ENCODE measurements around the gene ASIC3.
A peak's percentile ranks its signal among the peaks of the same experiment; 100 is the strongest.

Gene ASIC3

DNA sequence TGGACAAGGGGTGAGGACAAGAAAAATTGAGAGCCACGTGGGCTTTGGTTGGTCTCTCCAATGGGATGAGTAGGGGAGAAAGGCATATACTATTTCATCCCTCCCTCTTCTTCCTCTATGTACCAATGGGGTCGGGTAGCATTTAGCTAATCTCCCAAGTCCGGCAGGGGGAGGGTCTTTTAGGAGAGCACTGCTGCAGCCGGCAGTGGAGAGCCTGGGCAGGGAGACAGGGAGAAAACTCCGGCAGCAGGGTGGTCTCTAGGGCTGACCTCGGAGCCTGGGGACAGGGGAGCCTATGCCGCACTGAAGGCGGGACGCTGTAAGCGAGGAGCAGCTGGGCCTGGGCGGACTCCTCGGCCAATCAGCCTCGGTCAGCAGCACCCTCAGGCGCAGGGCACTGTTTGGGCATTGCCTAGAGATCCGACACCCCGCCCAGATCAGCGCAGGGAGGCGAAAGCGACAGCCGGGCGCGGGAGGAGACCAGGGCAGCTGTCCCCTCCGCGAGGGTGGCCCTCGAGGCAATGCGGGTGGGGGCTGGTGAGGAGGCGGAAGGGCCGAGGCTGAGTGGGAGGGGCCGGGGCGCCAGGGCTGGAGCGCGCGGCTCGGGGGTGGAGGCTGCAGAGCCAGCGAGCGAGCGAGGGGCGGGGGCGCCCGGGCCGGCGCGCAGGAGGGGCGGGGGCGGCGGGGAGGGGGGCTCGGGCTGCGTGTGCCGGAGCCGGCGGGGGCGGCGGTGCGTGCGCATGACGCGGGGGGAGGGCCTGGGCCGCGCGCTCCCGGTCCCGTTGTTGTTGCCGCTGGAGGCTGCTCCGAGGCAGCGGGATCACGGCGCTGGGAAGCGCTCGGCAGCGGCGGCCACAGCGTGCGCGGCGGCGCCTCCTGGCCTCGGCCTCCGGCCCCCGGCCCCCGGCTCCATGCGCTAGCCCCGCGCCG is 37.6 kb downstream of the ASIC3 start, which contains the start of gene AGAP3:
AGAP3 (plus strand) TSS at position 785 of the 930 bp plus-strand sequence. CDS start 267 bp downstream, outside the sequence.
- peak within 1 kb of the TSS; percentile 76 to 94 for H3K4me3 ChIP-seq (ENCODE audit: insufficient read depth in 1 of 2, low read depth in 1 of 2, low read length in 2 of 2)
- H3K36me3 ChIP-seq (ENCODE audit: control insufficient read depth in 1 of 2, insufficient read depth in 2 of 2, low read depth in 1 of 2, low read length in 2 of 2), result peaks cover 0 to 14% of the 10 kb centered on the region in 2 experiments
- H3K18ac ChIP-seq (ENCODE audit: low read depth in 1 of 2, low read length in 2 of 2), result peak within 1 kb of the TSS; percentile 93 to 99
- peak within 1 kb of the TSS; percentile 73 for H2AFZ ChIP-seq (ENCODE audit: low read depth, low read length)
- H2BK120ac ChIP-seq (ENCODE audit: low read depth, low read length), result peak within 1 kb of the TSS; percentile 39
- peaks cover 2% of the 10 kb centered on the region for H3K79me1 ChIP-seq (replicated peaks; ENCODE audit: low read length, poor library complexity, severe bottlenecking)
- peak within 1 kb of the TSS; percentile 94 for H3K9ac ChIP-seq (ENCODE audit: low read length)
- H3K4ac ChIP-seq (ENCODE audit: low read depth in 1 of 2, low read length in 2 of 2), result peak within 1 kb of the TSS; percentile 88 to 98
- H3K23ac ChIP-seq (ENCODE audit: low read length in 2 of 2), result peak within 1 kb of the TSS in 1 of 2 experiments; percentile 94
- H2BK12ac ChIP-seq (ENCODE audit: low read length in 2 of 2), result peak within 1 kb of the TSS; percentile 78 to 94
- peak; percentile 86 for DNase-seq
- H3K4me2 ChIP-seq (ENCODE audit: low read length, poor library complexity, severe bottlenecking), result peak within 1 kb of the TSS; percentile 76
- under 1% methylated on average over 38 of the region's 84 CpGs for WGBS
- peak within 1 kb of the TSS; percentile 54 for H4K91ac ChIP-seq (ENCODE audit: low read length)
- H3K4me1 ChIP-seq (ENCODE audit: control insufficient read depth, insufficient read depth, low read depth, low read length), result peaks cover 50% of the 10 kb centered on the region
- peak within 1 kb of the TSS in 1 of 2 experiments; percentile 99 for H3K14ac ChIP-seq (ENCODE audit: low read length in 2 of 2)
- peak within 1 kb of the TSS; percentile 88 for H4K8ac ChIP-seq (ENCODE audit: low read length)
- no peaks in the 10 kb centered on the region for H3K9me3 ChIP-seq (ENCODE audit: control insufficient read depth, low read length)
- H2BK15ac ChIP-seq (ENCODE audit: low read depth, poor library complexity, severe bottlenecking), result peak within 1 kb of the TSS; percentile 98
- H2BK5ac ChIP-seq (ENCODE audit: low read depth, low read length, poor library complexity, severe bottlenecking), result no peak within 1 kb of the TSS
- H2AK5ac ChIP-seq (ENCODE audit: low read length, severe bottlenecking), result no peak within 1 kb of the TSS
- no peaks in the 10 kb centered on the region for H3K27me3 ChIP-seq (ENCODE audit: control insufficient read depth in 1 of 2, insufficient read depth in 1 of 2, low read length in 2 of 2)
- H3K27ac ChIP-seq (ENCODE audit: low read length, poor library complexity, severe bottlenecking), result peak within 1 kb of the TSS; percentile 80

DNA sequence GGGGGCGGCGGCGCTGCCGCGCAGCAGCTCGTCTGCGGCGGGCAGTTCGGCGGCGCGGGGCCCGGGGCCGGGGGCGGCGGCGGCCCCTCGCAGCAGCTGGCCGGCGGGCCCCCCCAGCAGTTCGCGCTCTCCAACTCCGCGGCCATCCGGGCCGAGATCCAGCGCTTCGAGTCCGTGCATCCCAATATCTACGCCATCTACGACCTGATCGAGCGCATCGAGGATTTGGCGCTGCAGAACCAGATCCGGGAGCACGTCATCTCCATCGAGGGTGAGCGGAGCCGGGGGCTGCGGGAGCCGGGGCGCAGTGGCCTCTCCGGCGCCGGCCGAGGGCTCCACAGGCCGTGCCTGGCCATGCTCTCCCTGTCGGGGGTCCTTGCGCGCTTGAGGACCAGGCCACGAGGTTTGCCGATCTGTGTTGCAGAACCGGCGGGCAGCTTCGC is 38.5 kb downstream of the ASIC3 start:
- peak overlapping the region; percentile 16 for H4K8ac ChIP-seq (ENCODE audit: low read length)
- DNase-seq, result peak; percentile 51
- H3K18ac ChIP-seq (ENCODE audit: low read depth in 1 of 2, low read length in 2 of 2), result peak overlapping the region; percentile 93 to 96
- H3K27ac ChIP-seq (ENCODE audit: low read length, poor library complexity, severe bottlenecking), result peak overlapping the region; percentile 30
- H3K79me1 ChIP-seq (replicated peaks; ENCODE audit: low read length, poor library complexity, severe bottlenecking), result peaks cover 2% of the 10 kb centered on the region
- WGBS, result under 1% methylated on average over 35 of the region's 56 CpGs
- peaks cover 2 to 12% of the 10 kb centered on the region in 2 experiments for H3K36me3 ChIP-seq (ENCODE audit: control insufficient read depth in 1 of 2, insufficient read depth in 2 of 2, low read depth in 1 of 2, low read length in 2 of 2)
- H3K27me3 ChIP-seq (ENCODE audit: control insufficient read depth in 1 of 2, insufficient read depth in 1 of 2, low read length in 2 of 2), result no peaks in the 10 kb centered on the region
- H3K9me3 ChIP-seq (ENCODE audit: control insufficient read depth, low read length), result no peaks in the 10 kb centered on the region
- peak overlapping the region; percentile 69 for H3K4me2 ChIP-seq (ENCODE audit: low read length, poor library complexity, severe bottlenecking)
- peak overlapping the region; percentile 76 to 94 for H3K4me3 ChIP-seq (ENCODE audit: insufficient read depth in 1 of 2, low read depth in 1 of 2, low read length in 2 of 2)
- H4K91ac ChIP-seq (ENCODE audit: low read length), result peak overlapping the region; percentile 54
- no peak overlapping the region for H3K23ac ChIP-seq (ENCODE audit: low read length in 2 of 2)
- H2BK5ac ChIP-seq (ENCODE audit: low read depth, low read length, poor library complexity, severe bottlenecking), result no peak overlapping the region
- peak overlapping the region; percentile 39 for H2BK120ac ChIP-seq (ENCODE audit: low read depth, low read length)
- peak overlapping the region in 1 of 2 experiments; percentile 99 for H3K14ac ChIP-seq (ENCODE audit: low read length in 2 of 2)
- H2BK15ac ChIP-seq (ENCODE audit: low read depth, poor library complexity, severe bottlenecking), result peak overlapping the region; percentile 98
- peaks cover 43% of the 10 kb centered on the region for H3K4me1 ChIP-seq (ENCODE audit: control insufficient read depth, insufficient read depth, low read depth, low read length)
- H2AFZ ChIP-seq (ENCODE audit: low read depth, low read length), result no peak overlapping the region
- H2BK12ac ChIP-seq (ENCODE audit: low read length in 2 of 2), result peak overlapping the region in 1 of 2 experiments; percentile 45
- H3K4ac ChIP-seq (ENCODE audit: low read depth in 1 of 2, low read length in 2 of 2), result peak overlapping the region; percentile 38 to 94
- no peak overlapping the region for H2AK5ac ChIP-seq (ENCODE audit: low read length, severe bottlenecking)
- H3K9ac ChIP-seq (ENCODE audit: low read length), result peak overlapping the region; percentile 94

DNA sequence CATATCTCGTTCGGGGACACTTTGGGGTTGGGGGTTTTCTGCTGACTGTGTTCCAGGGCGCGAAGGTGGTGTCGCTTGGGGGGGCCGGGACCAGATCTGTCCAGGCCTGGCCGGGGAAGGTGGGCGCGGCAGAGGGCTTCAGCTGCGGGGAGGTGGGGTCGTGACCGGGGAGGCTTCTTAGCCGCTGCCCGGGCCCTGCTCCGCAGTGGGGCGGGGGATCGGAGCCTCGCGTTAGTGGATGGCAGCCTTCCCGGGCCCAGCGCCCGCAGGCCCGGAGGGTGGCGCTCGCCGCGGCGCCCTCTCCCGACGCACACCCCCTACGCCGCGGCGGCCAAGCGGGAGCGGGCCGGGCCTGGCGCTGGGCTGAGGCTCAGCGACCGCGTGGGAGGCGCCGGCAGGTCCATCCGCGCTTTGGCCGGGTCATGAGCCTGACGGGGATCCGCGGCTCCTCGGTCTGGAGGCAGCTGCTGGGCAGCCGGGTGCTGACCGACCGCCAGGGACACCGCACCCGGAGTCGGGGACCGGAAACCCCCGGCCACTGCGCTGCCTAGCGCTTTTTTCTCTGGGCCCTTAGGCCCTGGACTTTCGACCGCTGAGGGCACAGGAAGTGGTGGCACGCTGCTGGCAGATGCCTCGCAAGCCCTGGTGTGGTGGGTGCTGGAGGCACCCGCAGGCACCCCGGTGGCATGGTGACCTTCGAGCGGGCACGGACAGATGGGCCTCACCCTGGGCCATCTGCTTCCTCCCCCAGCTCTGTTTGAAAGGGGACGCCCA is 39.1 kb downstream of the ASIC3 start:
- Histone ChIP-seq H2BK120ac (ENCODE audit: low read depth, low read length) (no peak overlapping the region), H2AK5ac (ENCODE audit: low read length, severe bottlenecking) (no peak overlapping the region), H3K14ac (ENCODE audit: low read length in 2 of 2) (peak overlapping the region in 1 of 2 experiments; percentile 99), H2AFZ (ENCODE audit: low read depth, low read length) (no peak overlapping the region), H3K9me3 (ENCODE audit: control insufficient read depth, low read length) (no peaks in the 10 kb centered on the region), H3K18ac (ENCODE audit: low read depth in 1 of 2, low read length in 2 of 2) (peak overlapping the region; percentile 93 to 96), H3K36me3 (ENCODE audit: control insufficient read depth in 1 of 2, insufficient read depth in 2 of 2, low read depth in 1 of 2, low read length in 2 of 2) (peaks cover 5 to 13% of the 10 kb centered on the region in 2 experiments), H4K91ac (ENCODE audit: low read length) (peak overlapping the region; percentile 54), H4K8ac (ENCODE audit: low read length) (peak overlapping the region; percentile 16), H3K23ac (ENCODE audit: low read length in 2 of 2) (peak overlapping the region in 1 of 2 experiments; percentile 29), H2BK5ac (ENCODE audit: low read depth, low read length, poor library complexity, severe bottlenecking) (no peak overlapping the region), H3K4me2 (ENCODE audit: low read length, poor library complexity, severe bottlenecking) (peak overlapping the region; percentile 69), H3K4me1 (ENCODE audit: control insufficient read depth, insufficient read depth, low read depth, low read length) (peaks cover 40% of the 10 kb centered on the region), H3K4me3 (ENCODE audit: insufficient read depth in 1 of 2, low read depth in 1 of 2, low read length in 2 of 2) (peak overlapping the region; percentile 76 to 94), H3K9ac (ENCODE audit: low read length) (peak overlapping the region; percentile 94), H3K4ac (ENCODE audit: low read depth in 1 of 2, low read length in 2 of 2) (peak overlapping the region; percentile 38 to 94), H3K79me1 (replicated peaks; ENCODE audit: low read length, poor library complexity, severe bottlenecking) (peaks cover 2% of the 10 kb centered on the region), H3K27me3 (ENCODE audit: control insufficient read depth in 1 of 2, insufficient read depth in 1 of 2, low read length in 2 of 2) (no peaks in the 10 kb centered on the region), H3K27ac (ENCODE audit: low read length, poor library complexity, severe bottlenecking) (peak overlapping the region; percentile 47), H2BK15ac (ENCODE audit: low read depth, poor library complexity, severe bottlenecking) (peak overlapping the region; percentile 98), H2BK12ac (ENCODE audit: low read length in 2 of 2) (peak overlapping the region in 1 of 2 experiments; percentile 64)
- peak; percentile 49 for DNase-seq
- WGBS, result under 1% methylated on average over 63 of the region's 70 CpGs
